ENCODE results near the gene MAP3K2.
"Not testable (repeated sequence)": the region's sequence is repeated elsewhere in the genome, so short reads cannot be mapped to it uniquely, and the experiment has no call there.

MAP3K2 gene

DNA sequence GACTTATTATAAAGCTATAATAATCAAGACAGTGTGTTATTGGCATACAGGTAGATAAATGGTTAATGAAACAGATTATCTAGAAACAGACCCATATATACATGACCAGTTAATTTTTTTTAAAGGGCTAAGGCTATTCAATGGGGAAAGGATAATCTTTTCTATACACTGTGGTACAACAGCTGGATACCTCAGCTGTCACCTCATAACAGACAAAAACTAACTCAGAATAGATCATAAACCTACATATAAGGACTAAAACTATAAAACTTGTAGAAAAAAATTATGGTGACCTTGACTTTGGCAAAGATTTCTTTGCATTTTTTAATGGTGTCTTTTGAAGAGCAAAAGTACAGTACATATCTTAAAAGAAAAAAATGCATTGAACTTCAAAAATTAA lies 30.2 kb downstream of the MAP3K2 start:
- no peaks in the 10 kb centered on the region for H3K27me3 ChIP-seq (replicated peaks)
- H3K36me3 ChIP-seq (replicated peaks) = no peaks in the 10 kb centered on the region
- in situ Hi-C loops (cut with HindIII; ENCODE audit: low pct_ligation_motif_present, low sequenced_read_pairs) = loop anchor here (25.0 kb wide), 1 partner anchor 105 kb away; no protein-coding TSS in a partner anchor
- DNase-seq = no peak
- TF ChIP-seq, protein P1, sequence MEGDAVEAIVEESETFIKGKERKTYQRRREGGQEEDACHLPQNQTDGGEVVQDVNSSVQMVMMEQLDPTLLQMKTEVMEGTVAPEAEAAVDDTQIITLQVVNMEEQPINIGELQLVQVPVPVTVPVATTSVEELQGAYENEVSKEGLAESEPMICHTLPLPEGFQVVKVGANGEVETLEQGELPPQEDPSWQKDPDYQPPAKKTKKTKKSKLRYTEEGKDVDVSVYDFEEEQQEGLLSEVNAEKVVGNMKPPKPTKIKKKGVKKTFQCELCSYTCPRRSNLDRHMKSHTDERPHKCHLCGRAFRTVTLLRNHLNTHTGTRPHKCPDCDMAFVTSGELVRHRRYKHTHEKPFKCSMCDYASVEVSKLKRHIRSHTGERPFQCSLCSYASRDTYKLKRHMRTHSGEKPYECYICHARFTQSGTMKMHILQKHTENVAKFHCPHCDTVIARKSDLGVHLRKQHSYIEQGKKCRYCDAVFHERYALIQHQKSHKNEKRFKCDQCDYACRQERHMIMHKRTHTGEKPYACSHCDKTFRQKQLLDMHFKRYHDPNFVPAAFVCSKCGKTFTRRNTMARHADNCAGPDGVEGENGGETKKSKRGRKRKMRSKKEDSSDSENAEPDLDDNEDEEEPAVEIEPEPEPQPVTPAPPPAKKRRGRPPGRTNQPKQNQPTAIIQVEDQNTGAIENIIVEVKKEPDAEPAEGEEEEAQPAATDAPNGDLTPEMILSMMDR (IDR thresholded peaks at IDR 0.05; ENCODE audit: low read depth, low read length, missing control alignments) = no peak
- no peak overlapping the region for H3K27ac ChIP-seq
- no peak overlapping the region for H3K4me3 ChIP-seq (ENCODE audit: low read depth, low read length)

DNA sequence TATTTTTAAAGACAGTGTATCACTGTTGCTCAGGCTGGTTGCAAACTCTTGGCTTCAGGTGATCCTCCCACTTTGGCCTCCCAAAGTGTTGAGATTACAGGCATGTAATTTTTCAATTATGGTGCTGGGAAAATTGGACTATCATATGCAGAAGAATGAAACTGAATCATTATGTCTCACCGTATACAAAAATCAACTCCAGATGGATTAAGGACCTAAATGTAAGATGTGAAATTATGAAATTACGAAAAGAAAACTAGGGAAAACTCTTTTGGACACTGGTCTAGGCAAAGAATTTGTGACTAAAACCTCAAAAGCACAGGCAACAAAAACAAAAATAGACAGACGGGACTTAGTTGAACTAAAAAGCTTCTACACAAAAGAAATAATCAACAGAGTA lies 31.2 kb downstream of the MAP3K2 start:
- Histone ChIP-seq H3K27me3 (replicated peaks) (no peaks in the 10 kb centered on the region), H3K27ac (no peak overlapping the region), H3K4me3 (ENCODE audit: low read depth, low read length) (no peak overlapping the region), H3K36me3 (replicated peaks) (no peaks in the 10 kb centered on the region)
- no peak for DNase-seq
- in situ Hi-C loops (cut with HindIII; ENCODE audit: low pct_ligation_motif_present, low sequenced_read_pairs) = loop anchor here (25.0 kb wide), 1 partner anchor 106 kb away; no protein-coding TSS in a partner anchor
- TF ChIP-seq, protein P1 (IDR thresholded peaks at IDR 0.05; ENCODE audit: low read depth, low read length, missing control alignments) = no peak

DNA sequence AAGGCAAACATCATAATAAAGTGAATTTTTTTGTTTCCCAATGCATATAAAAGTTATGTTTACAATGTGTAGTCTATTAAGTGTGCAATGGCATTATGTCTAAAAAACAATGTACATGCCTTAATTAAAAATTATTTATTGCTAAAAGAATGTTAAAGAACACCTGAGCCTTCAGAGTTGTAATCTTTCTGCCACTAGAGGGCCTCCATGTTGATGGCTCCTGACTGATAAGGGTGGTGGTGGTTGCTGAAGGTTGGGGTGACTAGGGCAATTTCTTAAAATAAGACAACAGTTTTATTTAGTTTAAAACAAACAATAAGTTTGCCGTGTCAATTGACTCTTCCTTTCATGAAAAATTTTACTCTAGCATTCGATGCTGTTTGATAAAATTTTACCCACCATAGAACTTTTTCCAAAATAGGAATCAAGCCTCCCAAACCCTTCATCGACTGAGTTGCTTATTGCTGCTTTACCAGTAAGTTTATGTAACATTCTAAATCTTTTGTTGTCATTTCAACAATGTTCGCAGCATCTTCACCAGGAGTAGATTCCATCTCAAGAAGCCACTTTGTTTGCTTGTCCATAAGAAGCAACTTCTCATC lies 32.3 kb downstream of the MAP3K2 start:
- no peak overlapping the region for H3K27ac ChIP-seq
- no peaks in the 10 kb centered on the region for H3K27me3 ChIP-seq (replicated peaks)
- no peak for DNase-seq
- H3K36me3 ChIP-seq (replicated peaks) = no peaks in the 10 kb centered on the region
- in situ Hi-C loops (cut with HindIII; ENCODE audit: low pct_ligation_motif_present, low sequenced_read_pairs) = loop anchor here (25.0 kb wide), 1 partner anchor 107 kb away; no protein-coding TSS in a partner anchor
- TF ChIP-seq, protein P1 (IDR thresholded peaks at IDR 0.05; ENCODE audit: low read depth, low read length, missing control alignments) = peak; percentile 79
- H3K4me3 ChIP-seq (ENCODE audit: low read depth, low read length) = no peak overlapping the region

DNA sequence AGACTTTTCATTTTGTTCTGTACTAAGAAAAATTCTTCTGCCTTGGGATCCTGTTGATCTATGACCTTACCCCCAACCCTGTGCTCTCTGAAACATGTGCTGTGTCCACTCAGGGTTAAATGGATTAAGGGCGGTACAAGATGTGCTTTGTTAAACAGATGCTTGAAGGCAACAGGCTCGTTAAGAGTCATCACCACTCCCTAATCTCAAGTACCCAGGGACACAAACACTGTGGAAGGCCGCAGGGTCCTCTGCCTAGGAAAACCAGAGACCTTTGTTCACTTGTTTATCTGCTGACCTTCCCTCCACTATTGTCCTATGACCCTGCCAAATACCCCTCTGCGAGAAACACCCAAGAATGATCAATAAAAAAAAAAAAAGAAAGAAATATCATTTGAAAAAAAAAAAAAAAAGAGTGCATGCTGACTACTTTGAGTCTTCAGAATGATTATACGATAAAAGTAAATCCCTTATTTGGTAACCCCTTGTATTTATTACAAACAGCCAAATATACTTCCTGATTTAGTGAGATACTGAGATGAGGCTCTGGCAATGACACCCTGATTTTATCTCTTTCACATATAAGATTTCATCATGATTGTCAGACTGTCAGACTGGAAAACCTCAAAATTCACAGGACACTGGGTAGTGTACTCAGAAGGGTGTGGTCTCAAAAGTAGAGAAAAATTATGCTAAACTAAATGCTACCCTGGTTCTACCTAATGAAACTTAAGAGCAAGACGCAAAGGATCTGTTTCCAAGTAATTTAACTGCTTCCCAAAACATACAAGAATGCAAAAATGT lies 33.7 kb downstream of the MAP3K2 start:
- not testable (repeated sequence) for H3K27me3 ChIP-seq (replicated peaks); H3K4me3 ChIP-seq (ENCODE audit: low read depth, low read length); H3K36me3 ChIP-seq (replicated peaks); H3K27ac ChIP-seq; DNase-seq
- in situ Hi-C loops (cut with HindIII; ENCODE audit: low pct_ligation_motif_present, low sequenced_read_pairs) = loop anchor here (25.0 kb wide), 1 partner anchor 108 kb away; no protein-coding TSS in a partner anchor

DNA sequence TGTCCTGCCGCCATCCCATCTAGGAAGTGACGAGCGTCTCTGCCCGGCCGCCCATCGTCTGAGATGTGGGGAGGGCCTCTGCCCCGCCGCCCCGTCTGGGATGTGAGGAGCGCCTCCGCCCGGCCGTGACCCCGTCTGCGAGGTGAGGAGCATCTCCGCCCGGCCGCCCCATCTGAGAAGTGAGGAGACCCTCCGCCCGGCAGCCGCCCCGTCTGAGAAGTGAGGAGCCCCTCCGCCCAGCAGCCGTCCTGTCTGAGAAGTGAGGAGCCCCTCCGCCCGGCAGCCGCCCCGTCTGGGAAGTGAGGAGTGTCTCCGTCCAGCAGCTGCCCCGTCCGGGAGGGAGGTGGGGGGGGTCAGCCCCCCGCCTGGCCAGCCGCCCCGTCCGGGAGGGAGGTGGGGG lies 34.6 kb downstream of the MAP3K2 start:
- not testable (repeated sequence) for H3K27ac ChIP-seq; DNase-seq; H3K36me3 ChIP-seq (replicated peaks); H3K27me3 ChIP-seq (replicated peaks); H3K4me3 ChIP-seq (ENCODE audit: low read depth, low read length)
- in situ Hi-C loops (cut with HindIII; ENCODE audit: low pct_ligation_motif_present, low sequenced_read_pairs) = loop anchor here (25.0 kb wide), 1 partner anchor 109 kb away; no protein-coding TSS in a partner anchor

DNA sequence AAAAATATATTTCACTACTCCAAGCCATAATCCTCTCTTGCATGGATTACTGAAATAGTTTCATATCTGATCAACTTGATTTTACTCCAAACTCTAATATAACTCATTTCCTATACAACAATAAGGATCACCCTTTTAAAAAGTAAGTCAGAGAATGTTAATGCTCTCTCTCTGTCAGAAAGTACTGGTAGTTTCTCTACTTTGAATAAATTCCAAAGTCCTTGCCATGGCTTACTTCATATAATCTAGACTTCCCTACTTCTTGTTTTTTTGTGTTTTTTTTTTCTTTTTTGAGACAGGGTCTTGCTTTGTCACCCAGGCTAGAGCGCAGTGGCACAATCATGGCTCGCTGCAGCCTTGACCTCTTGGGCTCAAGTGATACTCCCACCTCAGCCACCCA lies 36.2 kb downstream of the MAP3K2 start:
- Histone ChIP-seq H3K4me3 (ENCODE audit: low read depth, low read length) (no peak overlapping the region), H3K27me3 (replicated peaks) (no peaks in the 10 kb centered on the region), H3K27ac (no peak overlapping the region), H3K36me3 (replicated peaks) (no peaks in the 10 kb centered on the region)
- TF ChIP-seq, protein P1 (IDR thresholded peaks at IDR 0.05; ENCODE audit: low read depth, low read length, missing control alignments) = no peak
- in situ Hi-C loops (cut with HindIII; ENCODE audit: low pct_ligation_motif_present, low sequenced_read_pairs) = loop anchor here (25.0 kb wide), 1 partner anchor 111 kb away; no protein-coding TSS in a partner anchor
- DNase-seq = no peak

Measured in brain microvascular endothelial cell (primary cell).